Measurements from ENCODE around the gene POLD3. TPM values are rescaled to one million over a fixed set of nuclear protein-coding genes. Genes with fewer than 3 reads are reported as not detected.

The POLD3 gene
- total RNA-seq, 4 donors from 2014 or later = 9.1 to 18.7 (median 12.4) TPM

GRCh38 chr11:74675761-74676160 lies 83.4 kb downstream of the POLD3 start:
- peaks cover 0 to 44% (median 11%) of the 10 kb centered on the region in 3 donors for H3K4me1 ChIP-seq
- WGBS, 2 donors (ENCODE audit: low coverage in 1 of 2) = 86 to 96% methylated on average over 3 of the region's 3 CpGs
- no peak overlapping the region for H3K27ac ChIP-seq
- H3K36me3 ChIP-seq = no peaks in the 10 kb centered on the region
- TF ChIP-seq, protein P1, sequence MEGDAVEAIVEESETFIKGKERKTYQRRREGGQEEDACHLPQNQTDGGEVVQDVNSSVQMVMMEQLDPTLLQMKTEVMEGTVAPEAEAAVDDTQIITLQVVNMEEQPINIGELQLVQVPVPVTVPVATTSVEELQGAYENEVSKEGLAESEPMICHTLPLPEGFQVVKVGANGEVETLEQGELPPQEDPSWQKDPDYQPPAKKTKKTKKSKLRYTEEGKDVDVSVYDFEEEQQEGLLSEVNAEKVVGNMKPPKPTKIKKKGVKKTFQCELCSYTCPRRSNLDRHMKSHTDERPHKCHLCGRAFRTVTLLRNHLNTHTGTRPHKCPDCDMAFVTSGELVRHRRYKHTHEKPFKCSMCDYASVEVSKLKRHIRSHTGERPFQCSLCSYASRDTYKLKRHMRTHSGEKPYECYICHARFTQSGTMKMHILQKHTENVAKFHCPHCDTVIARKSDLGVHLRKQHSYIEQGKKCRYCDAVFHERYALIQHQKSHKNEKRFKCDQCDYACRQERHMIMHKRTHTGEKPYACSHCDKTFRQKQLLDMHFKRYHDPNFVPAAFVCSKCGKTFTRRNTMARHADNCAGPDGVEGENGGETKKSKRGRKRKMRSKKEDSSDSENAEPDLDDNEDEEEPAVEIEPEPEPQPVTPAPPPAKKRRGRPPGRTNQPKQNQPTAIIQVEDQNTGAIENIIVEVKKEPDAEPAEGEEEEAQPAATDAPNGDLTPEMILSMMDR (IDR thresholded peaks at IDR 0.05) = no peak
- TF ChIP-seq EP300 (IDR thresholded peaks at IDR 0.05) (no peak), POLR2AphosphoS5 (IDR thresholded peaks at IDR 0.05) (no peak), POLR2A (IDR thresholded peaks at IDR 0.05) (no peak)
- H3K4me3 ChIP-seq = no peak overlapping the region
- ATAC-seq = no peak
- H3K9me3 ChIP-seq = no peaks in the 10 kb centered on the region
- no peaks in the 10 kb centered on the region for H3K27me3 ChIP-seq

- Histone ChIP-seq H3K27me3 (no peaks in the 10 kb centered on the region), H3K36me3 (no peaks in the 10 kb centered on the region), H3K4me3 (no peak overlapping the region), H3K4me1 (peaks cover 0 to 53% (median 13%) of the 10 kb centered on the region in 3 donors), H3K27ac (no peak overlapping the region), H3K9me3 (no peaks in the 10 kb centered on the region)
- ATAC-seq = no peak
- no peak for TF ChIP-seq POLR2AphosphoS5 (IDR thresholded peaks at IDR 0.05)
- TF ChIP-seq, protein P1 (IDR thresholded peaks at IDR 0.05) = no peak
- 91% methylated on average over 5 of the region's 5 CpGs for WGBS, 2 donors (ENCODE audit: low coverage in 1 of 2)
Measured at GRCh38 chr11:74676596-74676995, 84.2 kb downstream of the POLD3 start.

GRCh38 chr11:74677131-74677530 lies 84.7 kb downstream of the POLD3 start:
- peaks cover 0 to 58% (median 17%) of the 10 kb centered on the region in 3 donors for H3K4me1 ChIP-seq

DNA sequence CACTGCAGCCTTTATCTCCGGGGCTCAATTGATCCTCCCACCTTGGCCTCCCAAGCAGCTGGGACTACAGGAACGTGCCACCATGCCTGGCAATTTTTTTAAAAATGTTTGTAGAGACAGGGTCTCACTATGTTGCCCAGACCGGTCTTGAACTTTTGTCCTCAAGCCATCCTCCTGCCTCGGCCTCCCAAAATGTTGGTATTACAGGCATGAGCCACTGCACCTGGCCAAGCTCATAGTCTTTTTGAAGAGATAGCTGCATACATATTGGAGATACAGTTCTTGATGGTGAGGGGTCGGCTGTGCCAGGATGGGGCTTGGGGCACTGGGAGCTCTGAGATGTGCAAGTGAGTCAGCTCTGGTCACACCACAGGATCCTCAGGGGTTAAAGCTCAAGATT lies 85.7 kb downstream of the POLD3 start:
- 81 to 94% methylated on average over 4 of the region's 5 CpGs for WGBS, 2 donors (ENCODE audit: low coverage in 1 of 2)
- TF ChIP-seq POLR2A (IDR thresholded peaks at IDR 0.05) (no peak), EP300 (IDR thresholded peaks at IDR 0.05) (no peak), POLR2AphosphoS5 (IDR thresholded peaks at IDR 0.05) (no peak)
- TF ChIP-seq, protein P1 (IDR thresholded peaks at IDR 0.05) = no peak
- Histone ChIP-seq H3K4me1 (peaks cover 0 to 58% (median 13%) of the 10 kb centered on the region in 3 donors), H3K9me3 (no peaks in the 10 kb centered on the region), H3K36me3 (no peaks in the 10 kb centered on the region), H3K27me3 (no peaks in the 10 kb centered on the region), H3K27ac (no peak overlapping the region), H3K4me3 (no peak overlapping the region)
- no peak for ATAC-seq

More at GRCh38 chr11:74677131-74677530, 84.7 kb downstream of the POLD3 start:
- TF ChIP-seq POLR2A (IDR thresholded peaks at IDR 0.05) = no peak
- no peak for TF ChIP-seq EP300 (IDR thresholded peaks at IDR 0.05)
- TF ChIP-seq, protein P1 (IDR thresholded peaks at IDR 0.05) = no peak
- TF ChIP-seq POLR2AphosphoS5 (IDR thresholded peaks at IDR 0.05) = no peak
- H3K4me3 ChIP-seq = no peak overlapping the region
- H3K27ac ChIP-seq = no peak overlapping the region
- WGBS, 2 donors (ENCODE audit: low coverage in 1 of 2) = no CpG with 5 or more reads among the region's 6 CpGs
- H3K27me3 ChIP-seq = no peaks in the 10 kb centered on the region
- H3K36me3 ChIP-seq = no peaks in the 10 kb centered on the region
- ATAC-seq = no peak
- H3K9me3 ChIP-seq = no peaks in the 10 kb centered on the region

DNA sequence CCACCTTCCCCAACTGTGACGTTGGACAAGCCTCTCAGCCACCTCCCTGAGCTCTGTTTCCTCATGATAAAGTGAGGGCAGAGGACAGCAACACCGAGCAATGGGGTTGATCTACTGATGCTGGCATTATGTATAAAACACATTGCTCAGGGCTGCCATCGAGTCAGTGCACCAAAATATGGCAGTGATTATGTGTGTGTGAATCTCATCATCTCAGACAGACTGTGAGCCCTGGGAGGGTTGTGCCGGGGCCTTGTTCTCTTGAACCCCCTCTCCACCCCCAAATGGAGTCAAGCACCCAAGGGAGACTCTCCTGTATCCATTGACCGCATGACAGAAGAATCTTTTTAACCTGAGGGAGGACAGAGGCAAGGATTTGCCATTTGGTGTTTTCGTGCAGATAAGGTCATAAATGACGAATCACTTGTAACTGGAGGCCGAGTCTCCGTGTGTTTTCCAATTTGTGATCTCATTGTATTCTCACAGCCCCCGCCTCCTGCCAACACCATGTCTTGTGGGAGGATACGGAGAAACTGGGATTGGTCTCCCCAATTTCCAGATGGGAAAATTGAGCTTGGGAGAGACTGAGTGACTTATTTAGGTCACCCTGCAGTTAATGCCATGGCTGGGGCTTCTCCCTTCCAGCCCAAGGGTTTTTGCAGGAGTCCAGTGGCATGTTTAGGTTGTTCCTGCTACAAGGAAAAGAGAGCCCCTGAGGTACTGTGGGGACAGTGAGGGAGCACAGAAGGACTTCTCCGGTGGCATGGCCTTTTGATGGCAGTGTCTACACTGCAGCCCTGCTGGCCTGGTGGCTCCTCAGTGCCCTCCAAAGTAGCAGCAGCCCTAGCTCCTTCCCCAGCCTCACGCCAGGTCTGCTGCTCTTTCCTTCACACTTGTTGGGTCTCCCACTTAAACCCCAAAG lies 86.5 kb downstream of the POLD3 start:
- Histone ChIP-seq H3K4me3 (no peak overlapping the region), H3K27ac (peak overlapping the region in 1 of 4 donors; percentile 3), H3K36me3 (no peaks in the 10 kb centered on the region), H3K27me3 (no peaks in the 10 kb centered on the region), H3K4me1 (peaks cover 0 to 58% (median 11%) of the 10 kb centered on the region in 3 donors), H3K9me3 (no peaks in the 10 kb centered on the region)
- WGBS, 2 donors (ENCODE audit: low coverage in 1 of 2) = 40 to 64% methylated on average over 7 of the region's 13 CpGs
- TF ChIP-seq POLR2A (IDR thresholded peaks at IDR 0.05) (no peak), POLR2AphosphoS5 (IDR thresholded peaks at IDR 0.05) (no peak), EP300 (IDR thresholded peaks at IDR 0.05) (no peak)
- TF ChIP-seq, protein P1 (IDR thresholded peaks at IDR 0.05) = no peak
- no peak for ATAC-seq

Data from gastroesophageal sphincter (tissue), 4 donors.